Activated CD8-positive, alpha-beta memory T cell treated with anti-CD3 and anti-CD28 coated beads, Interleukin-2, amount 50 U/mL, for 24 hours (primary cell): ENCODE data around the gene LRCOL1.

ENCODE experiments used
- DNase-seq: peaks from one replicate; pipeline ENCODE4 v3.0.0-alpha.2; 2020; ENCODE audit errors: extremely low read depth

LRCOL1 gene

GRCh38 chr12:132635076-132635955 lies 24.9 kb upstream of the LRCOL1 start:
- DNase-seq = no peak

- no peak for DNase-seq
Observed at GRCh38 chr12:132634411-132634990, 24.1 kb upstream of the LRCOL1 start.

DNA sequence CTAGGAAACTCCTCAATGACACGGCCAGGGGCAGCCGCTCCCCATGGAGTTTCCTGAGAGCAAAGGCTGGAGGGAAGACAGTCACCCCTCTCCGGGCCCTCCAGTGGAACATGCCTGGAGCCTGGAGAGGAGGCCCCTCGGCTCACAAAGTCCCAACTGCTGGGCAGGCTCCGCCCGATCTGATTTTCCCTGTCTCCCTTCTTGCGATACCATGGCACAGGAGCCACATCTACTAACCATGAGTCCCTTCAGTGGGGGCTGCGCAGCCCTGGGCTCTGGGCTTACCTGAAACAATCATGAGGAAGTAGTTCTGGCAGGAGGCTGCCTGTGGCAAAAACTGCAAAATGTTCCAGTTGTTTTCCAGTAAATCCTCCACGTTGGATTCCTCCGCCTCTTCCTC lies 23.5 kb upstream of the LRCOL1 start:
- DNase-seq = no peak

GRCh38 chr12:132633398-132633797 lies 23.0 kb upstream of the LRCOL1 start:
- DNase-seq = no peak

- no peak for DNase-seq
Observed at GRCh38 chr12:132632521-132633228, 22.3 kb upstream of the LRCOL1 start.

GRCh38 chr12:132631666-132632065 lies 21.3 kb upstream of the LRCOL1 start:
- DNase-seq = no peak

GRCh38 chr12:132630672-132631071 lies 20.3 kb upstream of the LRCOL1 start:
- no peak for DNase-seq

- no peak for DNase-seq
Observed at GRCh38 chr12:132629330-132629729, 18.9 kb upstream of the LRCOL1 start.

DNA sequence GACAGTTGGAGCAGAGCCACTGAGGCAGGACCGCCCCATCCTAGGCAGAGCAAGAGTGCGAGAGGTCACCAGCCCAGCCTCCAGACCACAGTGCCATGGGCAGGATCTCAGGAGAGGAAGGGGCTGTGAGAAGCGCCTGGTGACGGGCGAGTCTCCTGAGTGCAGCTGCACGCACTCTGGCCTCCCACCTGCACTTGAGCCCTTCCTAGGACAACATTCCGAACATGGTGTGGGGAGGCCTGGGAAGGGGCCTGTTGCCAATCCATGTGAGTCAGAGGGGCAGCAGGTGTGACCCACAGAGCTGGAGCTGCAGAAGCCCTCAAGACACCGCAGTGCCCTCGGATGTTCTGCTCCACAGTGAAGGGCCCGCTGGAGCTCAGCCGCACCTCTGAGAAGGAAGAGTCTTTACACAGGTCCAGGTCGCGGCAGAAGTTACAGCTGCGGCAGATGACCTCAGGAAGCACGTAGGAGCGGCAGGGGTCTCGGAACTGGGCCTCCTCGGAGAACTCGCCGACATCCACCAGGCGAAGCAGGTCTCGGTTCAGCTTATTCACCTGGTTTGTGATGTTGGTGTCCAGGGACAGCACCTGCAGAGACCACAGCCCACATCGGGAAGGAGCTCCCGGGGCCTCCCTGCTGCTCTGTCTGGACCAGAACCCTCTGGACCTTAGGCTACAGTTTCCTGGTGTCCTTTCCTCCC lies 15.5 kb upstream of the LRCOL1 start:
- no peak for DNase-seq

DNA sequence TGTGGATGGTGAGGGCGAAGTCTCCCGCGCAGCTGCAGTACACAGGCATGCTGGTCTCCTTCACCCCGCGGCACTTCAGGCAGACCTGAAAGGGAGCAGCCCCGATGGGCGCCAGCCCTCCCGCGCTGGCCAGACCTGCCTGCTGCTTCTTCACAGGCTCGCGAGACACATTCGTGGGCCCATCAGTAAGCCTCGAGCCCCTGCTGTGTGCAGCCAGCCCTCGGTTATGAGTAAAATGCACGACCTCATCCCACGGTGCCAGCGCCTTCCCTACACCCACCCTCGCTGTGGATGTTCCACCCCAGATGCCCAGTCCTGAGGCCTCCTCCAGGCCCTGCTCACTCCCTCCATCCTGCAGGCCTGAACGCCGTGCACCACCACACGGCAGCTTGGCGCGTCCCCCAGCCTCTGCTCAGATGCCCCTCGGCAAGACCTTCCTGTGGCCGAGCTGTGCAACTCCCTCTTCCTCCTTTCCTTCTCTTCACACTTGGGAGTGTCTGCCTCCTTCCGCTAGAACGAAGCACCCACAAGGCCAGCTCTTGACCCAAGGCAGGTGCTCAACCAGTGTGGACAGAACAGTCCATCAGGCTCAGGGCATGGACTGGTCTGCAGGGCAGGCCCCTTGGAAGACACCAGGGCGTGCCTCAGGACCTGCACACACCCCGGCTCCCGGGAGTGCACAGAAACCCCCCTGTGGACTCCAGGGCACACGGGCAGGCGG lies 14.7 kb upstream of the LRCOL1 start:
- no peak for DNase-seq

DNA sequence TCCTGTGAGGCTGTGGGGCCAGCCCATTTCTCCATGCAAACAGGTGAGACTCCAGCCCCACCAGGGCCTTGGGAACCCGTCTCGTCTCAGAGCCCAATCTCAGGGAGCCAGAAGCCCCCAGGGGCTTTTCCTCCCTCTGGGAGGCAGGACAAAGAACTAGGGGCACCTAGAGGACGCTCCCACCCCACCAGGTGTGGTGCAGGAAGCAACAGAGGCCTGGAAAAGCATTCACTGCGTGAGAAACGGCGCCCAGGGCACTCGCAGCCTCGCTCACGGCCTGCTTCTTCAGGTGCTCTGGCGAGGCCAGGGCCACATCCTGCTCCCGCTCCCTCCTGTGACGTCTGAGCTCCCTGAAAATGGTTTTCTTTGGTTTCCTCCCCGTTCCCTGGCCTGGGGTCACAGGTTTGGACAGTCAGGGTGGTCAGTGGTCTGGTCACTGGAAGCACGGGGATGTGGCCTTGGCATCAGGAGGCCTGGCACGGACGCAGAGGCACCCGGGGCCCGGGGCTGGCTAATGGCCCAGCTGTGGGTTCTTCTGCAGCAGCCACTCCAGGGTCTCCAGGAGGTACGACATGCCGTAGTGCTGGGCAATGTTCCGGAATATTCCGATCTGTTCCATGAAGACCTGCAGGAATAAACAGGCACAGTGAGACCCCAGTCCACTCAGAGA lies 13.9 kb upstream of the LRCOL1 start:
- no peak for DNase-seq

DNA sequence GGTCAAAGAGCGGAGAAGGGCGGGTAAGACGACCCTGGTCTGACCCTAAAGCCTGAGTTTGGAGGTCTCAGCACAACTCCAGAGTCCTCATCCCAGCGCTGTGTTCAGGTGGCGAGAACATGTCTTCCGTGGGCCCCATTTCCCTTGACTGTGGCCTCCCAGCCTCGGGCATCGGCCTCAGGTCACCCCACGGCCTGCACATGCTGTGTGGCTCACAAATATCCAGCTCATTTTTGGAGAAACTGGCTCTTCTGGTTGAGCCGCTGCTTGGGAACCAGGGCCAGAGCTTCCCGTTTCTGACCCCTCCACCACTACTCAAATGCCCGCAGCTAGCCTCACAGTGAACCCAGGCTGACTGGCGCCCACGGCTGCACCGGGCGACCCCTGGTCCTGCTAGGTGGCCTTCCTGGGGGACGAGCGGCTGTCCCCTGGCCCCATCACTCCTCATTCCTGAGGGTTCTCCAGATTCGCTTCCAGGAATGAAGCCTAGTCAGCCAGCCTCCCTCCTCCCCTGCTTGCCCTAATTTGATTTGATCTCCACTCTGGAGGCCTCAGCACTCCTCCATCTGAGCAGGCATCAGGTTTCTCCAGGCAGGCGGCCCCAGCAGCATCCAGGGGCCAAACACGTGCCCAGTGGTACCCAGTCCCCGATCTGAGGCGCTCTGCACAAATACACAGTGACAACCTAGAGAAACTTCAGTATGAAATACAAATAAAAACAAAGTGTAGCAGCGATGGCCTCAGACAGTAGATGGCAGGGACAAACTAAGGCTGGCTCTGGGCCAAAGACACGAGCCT lies 12.9 kb upstream of the LRCOL1 start:
- DNase-seq = no peak

- no peak for DNase-seq
Observed at GRCh38 chr12:132622437-132623071, 12.2 kb upstream of the LRCOL1 start.

- DNase-seq = no peak
Observed at GRCh38 chr12:132621657-132622435, 11.5 kb upstream of the LRCOL1 start.

DNA sequence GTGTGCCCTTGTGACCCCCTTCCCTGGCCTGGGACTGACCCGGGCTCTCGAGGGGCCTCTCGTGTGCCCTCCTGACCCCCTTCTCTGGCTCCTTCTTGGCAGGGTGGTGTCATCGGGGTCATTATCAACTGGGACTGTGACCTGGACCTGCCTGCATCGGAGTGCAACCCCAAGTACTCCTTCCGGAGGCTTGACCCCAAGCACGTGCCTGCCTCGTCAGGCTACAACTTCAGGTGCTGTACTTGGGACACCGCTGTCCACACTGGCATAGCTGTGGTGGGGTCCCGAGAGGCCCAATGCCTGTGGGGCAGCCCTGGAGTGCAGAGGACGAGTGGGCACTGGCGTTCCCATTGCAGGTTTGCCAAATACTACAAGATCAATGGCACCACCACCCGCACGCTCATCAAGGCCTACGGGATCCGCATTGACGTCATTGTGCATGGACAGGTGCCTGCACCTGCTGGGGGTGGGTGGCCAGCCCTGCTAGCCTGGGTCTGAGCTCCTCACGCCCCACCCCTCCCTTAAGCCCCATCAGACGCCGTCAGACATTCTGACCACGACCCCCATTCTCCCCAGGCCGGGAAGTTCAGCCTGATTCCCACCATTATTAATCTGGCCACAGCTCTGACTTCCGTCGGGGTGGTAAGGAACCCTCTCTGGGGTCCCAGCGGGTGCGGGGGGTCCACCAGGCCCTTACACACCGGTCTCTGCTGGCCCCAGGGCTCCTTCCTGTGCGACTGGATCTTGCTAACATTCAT lies 10.7 kb upstream of the LRCOL1 start:
- DNase-seq = no peak

- DNase-seq = no peak
Observed at GRCh38 chr12:132620113-132620898, 9.9 kb upstream of the LRCOL1 start.

GRCh38 chr12:132619386-132620112 lies 9.2 kb upstream of the LRCOL1 start:
- DNase-seq = no peak
